Naive B cell (primary cell): ENCODE measurements around the gene PIP5K1C. TPM values are rescaled to one million over a fixed set of nuclear protein-coding genes. Genes with fewer than 3 reads are reported as not detected.

ENCODE experiments used
- ATAC-seq, 2 donors: fragments of 150-1000 bp; cut with Tn5 transposase; 2 replicates each; pipeline ENCODE4 v1.10.0; 2021; ENCODE audit warnings: low read depth in 2 of 2, mild to moderate bottlenecking in 2 of 2, moderate library complexity in 2 of 2
- DNase-seq: peaks from one replicate; pipeline ENCODE4 v3.0.0; 2022
- H3K27ac Mint-ChIP-seq, 6 donors: one replicate each; pipeline ENCODE4 v1.8.0; 2020 to 2022; ENCODE audit warnings: mild to moderate bottlenecking in 6 of 6, mixed read lengths in 6 of 6, moderate library complexity in 5 of 6, inconsistent platforms in 2 of 6
- H3K27me3 Mint-ChIP-seq, 3 donors: one replicate each; pipeline ENCODE4 v1.8.0; 2021 to 2022; ENCODE audit warnings: mixed read lengths in 3 of 3, mild to moderate bottlenecking in 1 of 3
- H3K36me3 Mint-ChIP-seq, 2 donors: one replicate each; pipeline ENCODE4 v1.8.0; 2020 to 2022; ENCODE audit warnings: mixed read lengths in 2 of 2, inconsistent platforms in 1 of 2, mild to moderate bottlenecking in 1 of 2
- H3K4me1 Mint-ChIP-seq, 3 donors: one replicate each; pipeline ENCODE4 v1.8.0; 2020 to 2022; ENCODE audit warnings: mixed read lengths in 3 of 3, inconsistent platforms in 1 of 3, mild to moderate bottlenecking in 1 of 3, moderate library complexity in 1 of 3
- H3K4me3 Mint-ChIP-seq, 8 donors: one replicate each; pipeline ENCODE4 v1.8.0; 2020 to 2022; ENCODE audit warnings: mild to moderate bottlenecking in 8 of 8, mixed read lengths in 8 of 8, moderate library complexity in 8 of 8, inconsistent platforms in 2 of 8
- H3K9me3 Mint-ChIP-seq, 7 donors: one replicate each; pipeline ENCODE4 v1.8.0; 2020 to 2022; ENCODE audit warnings: mixed read lengths in 7 of 7, mild to moderate bottlenecking in 5 of 7, inconsistent platforms in 2 of 7, moderate library complexity in 1 of 7
- polyA plus RNA-seq, 6 donors: library from polyadenylated mRNA; unstranded; fragments of 300-500 nt; fragmentation: Illumina TruSeq; gene quantifications; one replicate each; pipeline ENCODE4 v1.2.3, GENCODE V29; 2021; ENCODE audit warnings: low read depth in 6 of 6

Gene PIP5K1C
- polyA plus RNA-seq, 6 donors from 2014 or later, result 0.41 to 13.4 (median 4.9) TPM

DNA sequence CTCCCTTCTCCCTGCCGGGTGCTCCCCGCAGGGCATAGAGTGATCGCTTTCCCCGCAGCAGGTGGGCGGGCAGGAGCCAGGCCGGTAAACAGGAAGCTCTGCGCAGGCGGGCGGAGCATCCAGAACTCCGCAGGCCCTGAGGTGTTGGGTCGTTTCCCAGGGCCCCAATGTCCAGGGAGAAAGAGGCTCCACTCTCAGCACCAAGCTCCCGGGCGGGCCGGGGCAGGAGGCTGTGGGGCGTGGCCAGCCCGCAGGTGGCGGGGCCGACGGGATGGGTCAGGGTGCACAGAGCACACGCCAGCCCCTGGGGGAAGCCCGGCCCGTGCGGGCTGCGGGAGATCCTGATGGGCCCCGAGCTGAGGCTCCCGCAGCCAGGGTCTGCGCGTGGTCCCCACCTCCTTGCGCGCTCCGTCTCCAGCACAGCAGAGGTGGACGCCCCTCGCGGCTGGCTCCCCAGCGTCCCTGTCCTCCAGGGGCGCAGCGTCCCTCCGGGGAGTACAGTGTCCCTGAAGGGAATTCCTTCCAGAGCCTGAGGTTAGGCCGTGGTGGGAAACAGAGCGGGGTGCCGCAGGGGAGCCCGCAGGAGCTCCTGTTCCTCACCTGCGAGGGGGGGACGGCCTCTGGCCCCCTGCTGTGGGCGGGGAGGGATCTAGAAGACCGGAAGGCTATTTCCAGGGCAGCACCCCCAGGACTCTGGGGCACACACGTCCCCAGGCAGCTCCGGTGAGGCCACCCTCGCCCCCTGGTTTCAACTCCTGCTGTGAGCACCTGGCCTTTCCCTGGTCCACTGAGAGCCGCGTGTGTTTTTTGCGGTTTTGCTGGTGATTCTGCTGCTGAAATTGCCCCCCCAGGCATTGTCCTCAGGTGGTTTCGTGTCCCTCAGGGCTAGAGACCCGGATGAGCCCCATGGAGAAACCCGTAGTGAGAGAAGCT is 12.2 kb downstream of the PIP5K1C start:
- Mint-ChIP-seq H3K9me3 (peaks cover 0 to 2% (median 0%) of the 10 kb centered on the region in 7 donors), H3K27ac (peak overlapping the region in 3 of 6 donors; percentile 60 to 90 (median 86)), H3K36me3 (no peaks in the 10 kb centered on the region), H3K27me3 (no peaks in the 10 kb centered on the region), H3K4me1 (peaks cover 35 to 39% (median 38%) of the 10 kb centered on the region in 3 donors), H3K4me3 (peak overlapping the region; percentile 73 to 90 (median 83))
- DNase-seq (peak; percentile 22), ATAC-seq (peak; percentile 50 to 74)

DNA sequence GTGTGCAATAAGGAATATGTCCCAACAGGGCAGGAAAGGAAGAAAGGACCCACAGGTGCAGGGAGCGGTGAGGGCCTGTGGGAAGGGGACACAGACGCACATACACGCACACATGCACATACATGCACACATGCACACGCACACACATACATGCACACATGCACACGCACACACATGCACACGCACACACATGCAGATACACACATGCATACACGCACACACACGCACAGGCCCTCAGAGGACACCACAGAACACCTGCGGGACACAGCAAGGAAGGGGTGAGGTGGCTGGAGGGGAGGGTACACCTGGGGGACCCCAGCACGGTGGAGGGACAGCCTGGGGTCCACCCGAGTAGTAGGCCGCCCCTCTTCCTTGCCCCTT is 12.9 kb downstream of the PIP5K1C start:
- peak in 1 of 2 donors; percentile 3 for ATAC-seq
- H3K9me3 Mint-ChIP-seq, result peaks cover 0 to 2% (median 0%) of the 10 kb centered on the region in 7 donors
- peak overlapping the region; percentile 73 to 90 (median 86) for H3K4me3 Mint-ChIP-seq

DNA sequence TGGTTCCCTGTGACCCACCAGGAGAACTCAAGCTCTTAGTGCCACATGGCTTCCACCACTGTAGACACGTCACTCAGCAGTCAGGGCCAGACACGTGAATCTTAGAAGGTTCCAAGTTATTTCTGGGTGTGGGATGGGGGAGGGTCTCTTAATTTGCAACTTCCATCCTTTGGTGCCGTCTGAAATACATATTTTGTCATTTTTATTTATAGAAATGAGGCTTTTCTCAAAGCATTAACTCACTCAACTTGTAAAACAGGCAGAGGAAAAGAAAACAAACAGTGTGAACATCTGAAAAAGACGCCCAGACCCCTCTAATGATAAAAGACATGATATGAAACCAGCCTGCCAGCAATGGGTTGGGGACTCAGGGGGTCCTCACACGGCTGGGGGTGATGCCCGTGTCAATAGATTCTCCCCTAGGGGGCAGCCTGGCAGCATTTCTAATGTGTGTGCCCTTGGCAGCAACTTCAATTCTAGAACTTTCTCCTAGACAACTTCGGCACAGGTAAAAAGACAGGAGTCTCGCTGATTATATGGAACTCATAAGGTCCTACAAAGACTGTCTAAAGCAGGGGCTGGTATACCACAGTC is 15.4 kb downstream of the PIP5K1C start:
- no peaks in the 10 kb centered on the region for H3K9me3 Mint-ChIP-seq
- no peak for DNase-seq
- no peak for ATAC-seq
- H3K4me1 Mint-ChIP-seq, result peaks cover 28 to 38% (median 34%) of the 10 kb centered on the region in 3 donors
- H3K36me3 Mint-ChIP-seq, result no peaks in the 10 kb centered on the region
- H3K27ac Mint-ChIP-seq, result peak overlapping the region in 1 of 6 donors; percentile 35
- H3K27me3 Mint-ChIP-seq, result no peaks in the 10 kb centered on the region
- H3K4me3 Mint-ChIP-seq, result peak overlapping the region in 3 of 8 donors; percentile 16 to 75 (median 44)

More for the DNA sequence above, 12.9 kb downstream of the PIP5K1C start:
- H3K27ac Mint-ChIP-seq, result peak overlapping the region in 2 of 6 donors; percentile 89 to 90
- DNase-seq, result no peak
- H3K36me3 Mint-ChIP-seq, result no peaks in the 10 kb centered on the region
- no peaks in the 10 kb centered on the region for H3K27me3 Mint-ChIP-seq
- peaks cover 30 to 35% (median 35%) of the 10 kb centered on the region in 3 donors for H3K4me1 Mint-ChIP-seq

DNA sequence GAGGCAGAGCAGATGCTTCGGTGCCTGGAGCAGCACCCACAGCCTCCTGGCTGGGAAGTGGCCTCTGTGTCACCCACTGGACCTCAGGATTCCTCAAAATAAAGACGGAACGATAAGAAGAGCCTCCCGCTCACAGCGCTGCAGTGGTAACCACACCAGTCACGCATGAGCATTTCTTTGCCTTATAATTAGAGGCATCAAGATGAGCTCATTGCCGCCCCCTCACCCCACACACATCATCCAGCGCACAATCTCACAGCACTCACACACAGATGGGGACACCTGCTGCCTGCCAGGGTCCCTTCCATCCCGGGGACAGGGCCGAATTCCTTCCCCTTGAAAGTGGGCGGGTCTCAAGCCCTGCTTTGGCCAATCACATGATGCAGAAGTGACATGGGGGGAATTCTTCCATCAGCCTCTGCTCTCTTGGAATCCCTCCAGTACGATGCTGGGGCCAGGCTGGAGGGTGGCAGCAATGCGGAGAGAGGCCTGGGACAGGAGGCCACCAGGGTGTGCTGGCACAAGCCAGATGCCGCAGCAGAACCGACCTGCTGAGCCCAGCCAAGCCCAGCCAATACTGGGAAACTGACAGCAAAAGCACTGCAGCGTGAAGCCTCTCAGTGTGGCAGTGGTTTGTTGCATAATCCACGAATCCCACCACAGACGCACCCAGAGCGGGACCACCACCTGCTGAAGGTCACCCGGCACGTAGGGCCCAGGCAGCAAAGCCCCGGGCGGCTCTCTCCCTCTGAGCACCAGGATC is 16.0 kb downstream of the PIP5K1C start:
- peak overlapping the region; percentile 15 to 85 (median 62) for H3K4me3 Mint-ChIP-seq
- H3K27ac Mint-ChIP-seq, result peak overlapping the region in 3 of 6 donors; percentile 35 to 89 (median 83)
- H3K4me1 Mint-ChIP-seq, result peaks cover 28 to 38% (median 29%) of the 10 kb centered on the region in 3 donors
- H3K36me3 Mint-ChIP-seq, result no peaks in the 10 kb centered on the region
- no peaks in the 10 kb centered on the region for H3K9me3 Mint-ChIP-seq
- DNase-seq (no peak), ATAC-seq (peak; percentile 58 to 77)
- no peaks in the 10 kb centered on the region for H3K27me3 Mint-ChIP-seq

DNA sequence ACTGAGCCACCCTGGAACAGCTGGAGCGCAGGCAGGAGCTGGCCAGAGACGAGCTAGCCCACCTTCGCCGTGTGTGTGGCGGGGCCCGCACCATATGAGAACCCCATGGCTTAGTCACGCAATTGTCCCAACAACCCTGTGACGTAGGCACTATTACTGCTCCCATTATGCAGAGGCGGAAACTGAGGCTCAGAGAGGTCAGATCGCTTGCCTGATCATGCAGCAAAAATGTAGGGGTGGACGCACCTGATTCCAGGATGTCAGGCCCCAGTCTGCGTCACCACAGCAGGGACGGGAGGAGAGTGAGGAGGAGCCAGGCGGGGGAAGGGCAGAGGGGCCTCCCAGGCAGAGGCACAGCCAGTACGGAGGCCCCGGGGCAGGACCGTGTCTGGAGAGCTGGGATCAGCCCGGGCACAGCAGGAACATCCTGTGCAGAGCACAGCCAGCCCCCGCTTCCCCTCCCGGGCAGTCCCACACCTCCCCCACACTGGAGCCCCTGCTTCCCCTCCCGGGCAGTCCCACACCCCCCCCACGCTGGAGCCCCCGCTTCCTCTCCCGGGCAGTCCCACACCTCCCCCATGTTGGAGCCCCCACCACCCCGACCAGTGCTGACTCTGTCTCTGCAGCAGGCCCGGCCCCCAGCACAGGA is 16.7 kb downstream of the PIP5K1C start:
- Mint-ChIP-seq H3K36me3 (no peaks in the 10 kb centered on the region), H3K4me3 (peak overlapping the region in 7 of 8 donors; percentile 51 to 85 (median 64)), H3K27me3 (no peaks in the 10 kb centered on the region), H3K27ac (peak overlapping the region in 4 of 6 donors; percentile 35 to 89 (median 78)), H3K4me1 (peaks cover 26 to 37% (median 27%) of the 10 kb centered on the region in 3 donors), H3K9me3 (no peaks in the 10 kb centered on the region)
- no peak for DNase-seq
- peak in 1 of 2 donors; percentile 21 for ATAC-seq

DNA sequence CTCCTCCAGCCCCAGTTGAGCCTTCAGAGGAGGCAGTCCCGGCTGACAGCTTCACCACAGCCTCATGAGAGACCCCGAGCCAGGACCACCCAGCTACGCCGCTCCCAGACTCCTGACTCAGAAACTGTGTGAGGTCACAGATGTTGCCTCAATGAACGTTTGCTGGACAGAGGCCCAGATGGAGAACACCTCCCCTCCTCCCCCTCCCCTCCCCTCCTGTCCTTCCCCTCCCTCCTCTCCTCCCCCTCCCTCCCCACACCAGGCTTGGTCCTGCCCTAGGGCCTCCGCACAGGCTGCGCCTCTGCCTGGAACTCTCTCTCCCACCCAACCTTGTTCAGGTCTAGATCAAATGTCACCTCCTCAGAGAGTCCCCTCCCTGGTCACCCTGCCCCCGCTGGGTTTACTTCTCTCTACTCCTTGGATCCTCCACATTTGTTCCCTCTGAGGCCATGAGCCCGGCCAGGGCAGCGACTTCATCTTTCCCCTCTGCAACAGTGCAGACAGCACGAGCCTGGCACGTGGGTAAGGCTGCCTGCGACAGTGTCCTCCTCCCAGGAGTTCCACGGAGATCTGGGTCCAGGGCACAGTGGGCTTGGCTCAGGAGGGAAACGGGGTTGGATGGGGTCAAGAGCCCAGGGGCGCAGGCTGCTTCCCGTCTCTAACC is 17.4 kb downstream of the PIP5K1C start:
- H3K9me3 Mint-ChIP-seq, result no peaks in the 10 kb centered on the region
- H3K4me1 Mint-ChIP-seq, result peaks cover 22 to 34% (median 28%) of the 10 kb centered on the region in 3 donors
- DNase-seq (no peak), ATAC-seq (no peak)
- H3K27ac Mint-ChIP-seq, result peak overlapping the region in 1 of 6 donors; percentile 35
- H3K36me3 Mint-ChIP-seq, result no peaks in the 10 kb centered on the region
- peak overlapping the region in 2 of 8 donors; percentile 30 to 75 for H3K4me3 Mint-ChIP-seq
- H3K27me3 Mint-ChIP-seq, result no peaks in the 10 kb centered on the region

DNA sequence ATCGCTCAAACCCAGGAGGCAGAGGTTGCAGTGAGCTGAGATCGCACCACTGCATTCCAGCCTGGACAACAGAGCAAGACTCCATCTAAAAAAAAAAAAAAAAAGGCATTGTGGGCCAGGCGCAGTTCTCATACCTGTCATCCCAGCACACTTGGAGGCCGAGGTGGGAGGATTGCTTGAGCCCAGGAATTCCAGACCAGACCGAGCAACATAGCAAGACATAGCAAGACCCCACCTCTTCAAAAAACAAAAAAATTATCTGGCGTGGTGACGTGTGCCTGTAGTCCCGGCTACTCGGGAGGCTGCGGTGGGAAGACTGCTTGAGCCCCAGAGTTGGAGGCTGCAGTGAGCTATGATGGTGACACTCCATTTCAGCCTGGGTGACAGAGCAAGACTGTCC is 18.0 kb downstream of the PIP5K1C start:
- Mint-ChIP-seq H3K27ac (peak overlapping the region in 1 of 6 donors; percentile 24), H3K4me3 (no peak overlapping the region), H3K36me3 (peaks cover 0 to 2% of the 10 kb centered on the region in 2 donors), H3K4me1 (peaks cover 22 to 34% (median 29%) of the 10 kb centered on the region in 3 donors), H3K27me3 (no peaks in the 10 kb centered on the region), H3K9me3 (no peaks in the 10 kb centered on the region)
- no peak for ATAC-seq
- no peak for DNase-seq

DNA sequence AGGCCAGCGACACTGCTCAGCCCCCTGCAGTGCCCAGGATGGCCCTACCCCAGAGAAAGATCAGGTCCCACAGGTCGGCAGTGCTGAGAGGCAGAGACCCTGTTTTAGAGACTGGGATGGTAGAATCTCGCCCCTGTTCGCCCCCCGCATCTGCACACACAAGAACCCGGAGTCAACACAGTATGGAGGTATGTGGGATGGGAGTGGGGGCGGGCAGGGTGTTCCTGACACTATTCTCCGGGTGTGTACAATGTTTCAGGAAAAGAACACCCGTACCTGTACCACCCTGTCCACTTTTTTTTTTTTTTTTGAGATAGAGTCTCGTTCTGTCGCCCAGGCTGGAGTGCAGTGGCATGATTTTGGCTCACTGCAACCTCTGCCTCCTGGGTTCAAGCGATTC is 19.3 kb downstream of the PIP5K1C start:
- Mint-ChIP-seq H3K4me1 (peaks cover 20 to 31% (median 30%) of the 10 kb centered on the region in 3 donors), H3K36me3 (peaks cover 0 to 5% of the 10 kb centered on the region in 2 donors), H3K4me3 (no peak overlapping the region)

DNA sequence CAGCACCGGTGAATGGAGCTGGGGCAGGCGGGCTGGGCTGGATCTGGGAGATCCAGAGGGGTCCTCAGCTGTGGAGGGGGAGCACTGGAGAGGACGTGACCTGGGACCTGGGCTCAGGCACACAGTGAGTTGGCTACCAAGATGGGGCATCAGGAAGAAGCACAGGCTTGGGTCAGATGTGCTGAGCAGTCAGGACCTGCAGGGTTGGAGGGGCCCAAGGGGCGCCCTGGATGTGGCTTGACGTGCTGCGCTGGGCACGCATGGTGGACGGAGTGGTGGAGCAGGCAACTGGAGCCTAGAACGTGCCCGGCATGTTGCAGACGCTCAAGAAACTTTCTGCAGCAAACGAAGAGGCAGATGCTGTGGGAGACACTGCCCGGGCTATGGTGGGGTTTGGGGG is 20.7 kb downstream of the PIP5K1C start:
- ATAC-seq, result no peak

More for the DNA sequence above, 19.3 kb downstream of the PIP5K1C start:
- DNase-seq (no peak), ATAC-seq (no peak)
- Mint-ChIP-seq H3K27me3 (no peaks in the 10 kb centered on the region), H3K9me3 (no peaks in the 10 kb centered on the region), H3K27ac (peak overlapping the region in 1 of 6 donors; percentile 53)

DNA sequence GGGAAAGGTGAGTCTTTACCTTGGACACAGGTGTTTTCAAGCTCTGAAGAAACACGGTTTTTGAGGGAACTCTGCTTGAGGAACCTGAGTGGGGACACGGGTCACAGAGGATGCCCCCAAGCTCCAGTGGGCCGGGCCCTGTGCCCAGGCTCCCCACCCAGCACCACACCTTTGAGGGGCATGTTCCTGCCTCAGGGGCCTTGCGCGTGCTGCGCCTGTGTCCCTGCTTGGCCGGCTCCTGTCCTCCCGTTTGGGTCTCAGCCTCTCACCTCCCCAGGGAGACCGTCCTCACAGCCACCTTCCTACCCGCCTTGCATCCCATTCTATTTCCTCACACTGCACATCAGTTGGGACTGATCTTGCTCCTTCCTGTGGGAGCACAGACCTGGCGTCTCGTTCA is 21.1 kb downstream of the PIP5K1C start:
- Mint-ChIP-seq H3K27ac (peak overlapping the region in 1 of 6 donors; percentile 67), H3K36me3 (peaks cover 0 to 5% of the 10 kb centered on the region in 2 donors), H3K4me1 (peaks cover 21 to 28% (median 22%) of the 10 kb centered on the region in 3 donors), H3K9me3 (no peaks in the 10 kb centered on the region), H3K27me3 (no peaks in the 10 kb centered on the region), H3K4me3 (no peak overlapping the region)
- DNase-seq (no peak), ATAC-seq (no peak)

More for the DNA sequence above, 20.7 kb downstream of the PIP5K1C start:
- Mint-ChIP-seq H3K9me3 (no peaks in the 10 kb centered on the region), H3K4me3 (no peak overlapping the region), H3K27me3 (no peaks in the 10 kb centered on the region), H3K4me1 (peaks cover 25 to 30% (median 25%) of the 10 kb centered on the region in 3 donors), H3K36me3 (peaks cover 0 to 5% of the 10 kb centered on the region in 2 donors), H3K27ac (peak overlapping the region in 2 of 6 donors; percentile 67 to 71)
- DNase-seq, result no peak

DNA sequence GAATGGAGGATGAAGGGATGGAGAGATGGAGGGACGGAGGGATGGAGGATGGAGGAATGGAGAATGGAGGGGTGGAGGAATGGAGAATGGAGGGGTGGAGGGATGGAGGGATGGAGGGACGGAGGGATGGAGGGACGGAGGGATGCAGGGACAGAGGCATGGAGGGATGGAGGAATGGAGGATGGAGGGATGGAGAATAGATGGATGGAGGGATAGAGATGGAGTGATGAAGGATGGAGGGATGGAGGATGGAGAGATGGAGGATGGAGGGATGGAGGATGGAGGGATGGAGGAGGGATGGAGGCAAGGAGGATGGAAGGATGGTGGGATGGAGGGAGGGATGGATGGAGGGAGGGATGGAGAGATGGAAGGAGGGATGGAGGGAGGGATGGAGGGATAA is 22.1 kb downstream of the PIP5K1C start:
- Mint-ChIP-seq H3K27ac (no peak overlapping the region), H3K9me3 (no peaks in the 10 kb centered on the region)

More for the DNA sequence above, 22.1 kb downstream of the PIP5K1C start:
- H3K4me1 Mint-ChIP-seq, result peaks cover 14 to 22% (median 15%) of the 10 kb centered on the region in 3 donors
- no peak for ATAC-seq
- no peak for DNase-seq
- peaks cover 0 to 2% (median 0%) of the 10 kb centered on the region in 3 donors for H3K27me3 Mint-ChIP-seq
- H3K36me3 Mint-ChIP-seq, result peaks cover 0 to 5% of the 10 kb centered on the region in 2 donors
- H3K4me3 Mint-ChIP-seq, result no peak overlapping the region
